ENCODE results near the gene C1orf159. TPM values are rescaled to one million over a fixed set of nuclear protein-coding genes. Genes with fewer than 3 reads are reported as not detected.

Gene C1orf159
- 9.6 TPM for total RNA-seq

- Histone ChIP-seq H3K27me3 (ENCODE audit: insufficient read depth, low read length) (no peaks in the 10 kb centered on the region), H3K4me1 (ENCODE audit: insufficient read depth, low read length) (peaks cover 14% of the 10 kb centered on the region), H3K4me3 (ENCODE audit: low read length) (peak within 1 kb of the TSS; percentile 57), H3K9me3 (ENCODE audit: low read depth, low read length) (no peaks in the 10 kb centered on the region)
Measured at GRCh38 chr1:1115786-1116700, at the start of gene C1orf159. C1orf159 (minus strand) TSS chr1:1116089; CDS start chr1:1091543, 24,546 bp downstream.

DNA sequence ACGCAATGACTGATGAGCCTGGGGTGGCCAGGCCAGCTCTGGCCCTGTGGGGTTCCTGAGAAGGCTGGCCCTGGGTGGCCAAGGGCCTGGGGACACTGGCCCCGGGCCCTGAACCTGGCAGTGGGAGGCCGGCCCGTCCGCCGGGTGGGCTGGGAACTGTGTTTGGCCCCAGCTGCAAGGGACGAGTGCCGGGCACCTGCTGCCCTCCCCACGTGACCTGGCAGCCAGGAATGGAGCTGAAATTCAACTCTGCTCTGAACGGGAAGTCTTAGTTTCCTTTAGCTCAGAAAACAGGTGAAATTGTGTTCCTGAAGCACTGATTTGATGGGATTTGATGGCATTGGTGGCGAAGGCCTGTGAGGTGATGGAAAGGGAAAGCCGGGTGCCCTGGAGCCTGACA lies 49.6 kb upstream of the C1orf159 start:
- Histone ChIP-seq H3K27me3 (ENCODE audit: insufficient read depth, low read length) (no peaks in the 10 kb centered on the region), H3K9me3 (ENCODE audit: low read depth, low read length) (no peaks in the 10 kb centered on the region), H3K4me1 (ENCODE audit: insufficient read depth, low read length) (peaks cover 5% of the 10 kb centered on the region)

GRCh38 chr1:1164701-1165451 lies 49.0 kb upstream of the C1orf159 start:
- peaks cover 2% of the 10 kb centered on the region for H3K4me1 ChIP-seq (ENCODE audit: insufficient read depth, low read length)
- no peak overlapping the region for H3K4me3 ChIP-seq (ENCODE audit: low read length)
- H3K27me3 ChIP-seq (ENCODE audit: insufficient read depth, low read length) = no peaks in the 10 kb centered on the region
- no peaks in the 10 kb centered on the region for H3K9me3 ChIP-seq (ENCODE audit: low read depth, low read length)

More for the DNA sequence above, 49.6 kb upstream of the C1orf159 start:
- no peak overlapping the region for H3K4me3 ChIP-seq (ENCODE audit: low read length)

GRCh38 chr1:1164361-1164700 lies 48.4 kb upstream of the C1orf159 start:
- Histone ChIP-seq H3K4me1 (ENCODE audit: insufficient read depth, low read length) (peaks cover under 1% of the 10 kb centered on the region), H3K4me3 (ENCODE audit: low read length) (no peak overlapping the region)

DNA sequence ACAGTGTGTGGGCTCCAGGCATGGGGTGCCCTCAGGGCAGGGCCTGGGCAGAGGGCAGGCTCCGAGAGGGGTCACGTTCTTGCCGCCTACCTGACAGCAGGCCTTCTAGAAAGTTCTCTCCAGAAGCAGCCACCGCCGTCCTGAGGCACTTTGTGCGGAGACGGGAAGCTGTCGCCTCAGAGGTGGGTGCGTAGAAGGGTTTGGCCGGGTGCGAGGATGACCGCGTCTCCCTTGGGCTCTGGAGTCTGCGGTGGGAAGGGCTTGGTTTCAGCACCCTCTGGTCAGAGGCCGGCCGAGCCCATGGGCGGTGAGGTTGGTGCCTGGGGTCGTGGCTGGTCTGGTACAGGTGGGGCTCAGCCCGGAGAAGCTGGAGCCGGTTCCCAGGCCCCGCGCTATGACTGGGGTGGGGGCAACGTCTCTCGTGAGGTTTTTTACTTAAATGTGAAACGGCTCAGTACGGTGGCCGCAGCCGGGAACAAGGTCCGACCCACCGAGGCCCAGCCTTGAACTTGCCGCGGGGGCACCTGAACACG lies 47.7 kb upstream of the C1orf159 start:
- peaks cover 8% of the 10 kb centered on the region for H3K4me1 ChIP-seq (ENCODE audit: insufficient read depth, low read length)
- no peak overlapping the region for H3K4me3 ChIP-seq (ENCODE audit: low read length)
- H3K27me3 ChIP-seq (ENCODE audit: insufficient read depth, low read length) = no peaks in the 10 kb centered on the region
- no peaks in the 10 kb centered on the region for H3K9me3 ChIP-seq (ENCODE audit: low read depth, low read length)

More at GRCh38 chr1:1164361-1164700, 48.4 kb upstream of the C1orf159 start:
- Histone ChIP-seq H3K27me3 (ENCODE audit: insufficient read depth, low read length) (no peaks in the 10 kb centered on the region), H3K9me3 (ENCODE audit: low read depth, low read length) (no peaks in the 10 kb centered on the region)

GRCh38 chr1:1162597-1163537 lies 47.0 kb upstream of the C1orf159 start:
- H3K4me3 ChIP-seq (ENCODE audit: low read length) = no peak overlapping the region
- peaks cover 15% of the 10 kb centered on the region for H3K4me1 ChIP-seq (ENCODE audit: insufficient read depth, low read length)
- no peaks in the 10 kb centered on the region for H3K9me3 ChIP-seq (ENCODE audit: low read depth, low read length)
- H3K27me3 ChIP-seq (ENCODE audit: insufficient read depth, low read length) = no peaks in the 10 kb centered on the region

DNA sequence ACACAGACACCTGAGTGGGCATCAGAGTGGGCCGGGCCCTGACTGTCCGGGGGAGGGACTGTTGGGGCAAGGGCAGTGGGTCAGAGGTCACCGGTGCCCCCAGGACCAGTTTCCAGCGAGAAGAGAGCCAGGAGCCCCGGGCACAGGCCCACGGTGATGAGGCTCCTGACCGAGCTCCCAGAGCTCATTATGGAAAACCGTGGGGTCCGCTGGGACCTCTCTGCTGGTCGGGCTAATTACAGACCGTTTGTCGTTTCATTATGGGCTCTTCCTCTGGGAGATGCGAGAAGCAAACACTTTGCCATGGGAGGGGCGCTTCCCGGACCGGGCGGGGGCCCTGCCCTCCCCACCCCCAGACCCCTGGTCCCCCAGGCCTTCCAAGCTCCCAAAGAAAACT lies 45.8 kb upstream of the C1orf159 start:
- no peaks in the 10 kb centered on the region for H3K9me3 ChIP-seq (ENCODE audit: low read depth, low read length)
- H3K4me1 ChIP-seq (ENCODE audit: insufficient read depth, low read length) = peaks cover 15% of the 10 kb centered on the region
- no peak overlapping the region for H3K4me3 ChIP-seq (ENCODE audit: low read length)

GRCh38 chr1:1161078-1161682 lies 45.3 kb upstream of the C1orf159 start:
- H3K27me3 ChIP-seq (ENCODE audit: insufficient read depth, low read length) = no peaks in the 10 kb centered on the region
- H3K4me1 ChIP-seq (ENCODE audit: insufficient read depth, low read length) = peaks cover 15% of the 10 kb centered on the region
- H3K9me3 ChIP-seq (ENCODE audit: low read depth, low read length) = no peaks in the 10 kb centered on the region
- no peak overlapping the region for H3K4me3 ChIP-seq (ENCODE audit: low read length)

More for the DNA sequence above, 45.8 kb upstream of the C1orf159 start:
- no peaks in the 10 kb centered on the region for H3K27me3 ChIP-seq (ENCODE audit: insufficient read depth, low read length)

DNA sequence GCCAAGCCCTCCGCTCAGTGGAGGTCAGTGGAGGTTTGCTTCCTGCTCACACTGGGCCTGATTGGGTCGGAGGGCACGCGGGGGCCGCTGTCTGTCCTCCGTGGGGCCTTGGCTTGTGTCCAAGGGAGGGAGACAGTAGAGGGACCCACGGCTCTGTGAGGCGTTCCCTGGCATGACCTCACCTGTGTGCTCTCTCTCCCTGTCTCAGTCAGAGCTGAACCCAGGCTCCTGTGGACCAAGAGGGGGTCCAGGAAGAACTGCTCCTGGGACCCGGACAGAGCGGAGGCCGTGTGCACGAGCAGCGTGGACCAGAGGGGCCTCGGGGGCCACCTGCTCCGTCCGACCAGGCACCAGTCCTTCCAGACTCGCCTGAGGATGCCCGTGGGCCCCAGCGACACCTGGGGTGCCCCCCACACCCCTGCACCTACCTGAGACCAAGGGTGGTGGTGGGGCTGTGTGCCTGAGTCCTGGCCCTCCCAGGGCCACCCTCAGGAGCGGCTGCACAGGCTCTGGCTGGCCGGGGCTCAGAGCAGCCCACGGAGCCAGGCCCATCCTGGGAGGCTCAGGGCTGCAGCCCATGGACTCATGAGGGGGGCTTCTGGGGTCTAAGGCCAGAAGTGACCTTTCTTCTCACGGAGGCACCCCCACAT lies 44.5 kb upstream of the C1orf159 start:
- Histone ChIP-seq H3K4me3 (ENCODE audit: low read length) (no peak overlapping the region), H3K27me3 (ENCODE audit: insufficient read depth, low read length) (no peaks in the 10 kb centered on the region), H3K4me1 (ENCODE audit: insufficient read depth, low read length) (peaks cover 15% of the 10 kb centered on the region), H3K9me3 (ENCODE audit: low read depth, low read length) (no peaks in the 10 kb centered on the region)

GRCh38 chr1:1157914-1158710 lies 42.2 kb upstream of the C1orf159 start:
- Histone ChIP-seq H3K4me1 (ENCODE audit: insufficient read depth, low read length) (peaks cover 15% of the 10 kb centered on the region), H3K27me3 (ENCODE audit: insufficient read depth, low read length) (no peaks in the 10 kb centered on the region), H3K4me3 (ENCODE audit: low read length) (peak overlapping the region; percentile 61), H3K9me3 (ENCODE audit: low read depth, low read length) (no peaks in the 10 kb centered on the region)

- no peaks in the 10 kb centered on the region for H3K27me3 ChIP-seq (ENCODE audit: insufficient read depth, low read length)
- no peaks in the 10 kb centered on the region for H3K9me3 ChIP-seq (ENCODE audit: low read depth, low read length)
- H3K4me3 ChIP-seq (ENCODE audit: low read length) = peak overlapping the region; percentile 61
- H3K4me1 ChIP-seq (ENCODE audit: insufficient read depth, low read length) = peaks cover 15% of the 10 kb centered on the region
Measured at GRCh38 chr1:1157426-1157913, 41.6 kb upstream of the C1orf159 start.

GRCh38 chr1:1157033-1157365 lies 41.1 kb upstream of the C1orf159 start:
- Histone ChIP-seq H3K4me1 (ENCODE audit: insufficient read depth, low read length) (peaks cover 15% of the 10 kb centered on the region), H3K27me3 (ENCODE audit: insufficient read depth, low read length) (no peaks in the 10 kb centered on the region), H3K9me3 (ENCODE audit: low read depth, low read length) (no peaks in the 10 kb centered on the region), H3K4me3 (ENCODE audit: low read length) (no peak overlapping the region)

Measured in mononuclear cell (primary cell).